Ecto neural progenitor cell (in vitro differentiated cells): Measurements from ENCODE around the gene AGAP1.

Experiments
- DNase-seq: peaks from one replicate; pipeline ENCODE4 v3.0.0-alpha.2; 2018; ENCODE audit warnings: low spot score

The AGAP1 gene

DNA sequence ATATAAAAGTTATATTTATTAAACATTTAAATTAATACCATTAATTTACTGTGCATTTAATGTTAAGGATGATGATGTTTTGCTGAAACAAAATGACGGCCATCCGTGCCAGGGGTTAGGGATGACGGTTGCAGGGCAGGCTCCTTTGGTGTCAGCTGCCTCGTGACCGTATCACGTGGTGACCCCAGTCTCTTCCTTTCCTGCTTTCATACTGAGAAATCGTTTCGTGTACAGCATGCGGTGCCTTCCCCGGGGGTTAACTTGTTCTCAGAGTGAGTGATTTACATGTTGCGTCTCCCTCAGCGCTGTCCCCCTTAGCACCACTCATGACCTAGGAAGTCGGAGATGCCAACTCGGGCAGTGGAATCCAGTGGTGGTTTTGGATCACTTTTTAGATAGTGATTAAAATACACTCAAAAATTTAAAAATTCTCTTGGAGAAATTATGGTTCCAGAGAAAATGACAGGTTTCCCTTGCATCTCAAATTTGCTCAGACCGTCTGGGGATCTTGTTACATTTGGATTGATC is 383.5 kb downstream of the AGAP1 start:
- DNase-seq = no peak

DNA sequence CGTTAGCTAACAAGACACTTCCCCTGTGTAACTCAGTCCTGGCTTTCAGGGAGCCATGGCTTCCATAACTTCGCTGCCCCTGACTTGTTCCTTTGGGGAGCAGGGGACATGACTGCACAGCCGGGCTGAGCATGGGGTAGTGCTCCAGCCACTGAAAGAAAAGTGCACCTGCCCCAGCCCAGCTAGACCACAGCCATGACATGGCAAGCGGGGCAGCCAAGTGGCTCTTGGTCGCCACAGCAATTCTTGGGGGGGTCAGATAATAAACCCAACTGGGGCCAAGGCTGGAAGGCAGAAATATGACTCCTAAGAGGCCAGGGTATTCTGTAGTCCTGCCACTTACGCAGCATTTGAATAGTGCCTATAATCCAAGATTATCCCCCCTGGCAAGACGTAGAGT is 385.3 kb downstream of the AGAP1 start:
- DNase-seq = no peak

DNA sequence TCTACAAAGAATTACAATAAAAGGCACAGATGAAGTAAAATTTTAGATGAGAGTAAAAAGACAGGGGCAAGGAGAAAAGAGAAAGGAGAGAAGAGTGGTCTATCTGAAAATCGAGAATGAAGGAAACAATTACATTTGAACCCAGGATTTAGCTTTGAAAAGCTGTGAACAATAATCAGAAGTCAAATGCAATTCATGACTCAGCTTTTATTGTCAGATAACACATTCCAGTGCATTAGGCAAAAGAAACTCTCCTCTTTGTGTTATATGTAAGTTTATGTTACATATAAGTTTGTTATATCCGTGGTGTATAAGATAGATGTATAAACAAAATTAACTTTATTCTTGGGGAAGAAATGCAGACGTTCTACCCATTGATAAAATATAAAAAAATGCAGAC is 389.8 kb downstream of the AGAP1 start:
- no peak for DNase-seq

- DNase-seq = no peak
Measured at GRCh38 chr2:235889302-235889630, 395.4 kb downstream of the AGAP1 start.

- no peak for DNase-seq
Measured at GRCh38 chr2:235893129-235893698, 399.4 kb downstream of the AGAP1 start.

GRCh38 chr2:235894839-235895238 is 401.0 kb downstream of the AGAP1 start:
- DNase-seq = no peak

- DNase-seq = no peak
Measured at GRCh38 chr2:235896061-235896460, 402.2 kb downstream of the AGAP1 start.

DNA sequence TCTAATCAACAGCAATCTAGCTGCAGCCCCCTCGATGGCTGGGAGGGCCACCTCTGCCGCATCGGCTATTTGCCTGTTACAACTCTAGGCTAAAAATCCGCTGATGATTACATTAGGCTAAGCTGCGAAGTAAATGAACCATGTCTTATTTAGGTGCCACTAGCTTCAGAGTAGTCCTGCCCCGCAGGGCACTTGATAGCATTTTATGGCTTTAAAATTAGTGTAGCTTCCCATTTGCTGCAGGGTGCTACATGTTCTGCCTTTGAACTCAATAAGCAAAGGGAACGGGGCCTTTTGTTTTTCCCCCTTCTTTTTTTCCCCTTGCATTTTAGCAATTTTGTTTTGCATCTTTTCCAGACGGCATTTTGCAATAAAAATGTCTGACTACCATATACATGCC is 404.1 kb downstream of the AGAP1 start:
- no peak for DNase-seq

DNA sequence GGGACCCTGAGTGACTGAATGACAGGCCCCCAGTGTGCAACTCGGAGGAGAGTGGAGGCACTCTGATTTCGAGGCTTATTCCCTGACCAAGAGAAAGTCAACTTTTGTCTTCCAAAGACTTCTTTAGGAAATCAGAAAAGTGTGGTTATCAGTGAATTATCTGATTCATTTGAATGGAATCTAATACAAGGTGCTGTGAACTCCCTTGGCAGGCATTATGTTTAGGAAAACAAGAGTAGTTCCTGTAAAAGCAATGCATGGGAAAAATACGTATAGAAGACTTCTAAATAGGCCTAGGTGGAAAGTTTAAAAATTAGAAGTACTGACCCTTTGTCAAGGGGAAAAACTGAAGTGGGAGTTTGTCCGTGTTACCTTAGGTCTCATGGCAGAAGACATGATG is 404.9 kb downstream of the AGAP1 start:
- peak; percentile 11 for DNase-seq

DNA sequence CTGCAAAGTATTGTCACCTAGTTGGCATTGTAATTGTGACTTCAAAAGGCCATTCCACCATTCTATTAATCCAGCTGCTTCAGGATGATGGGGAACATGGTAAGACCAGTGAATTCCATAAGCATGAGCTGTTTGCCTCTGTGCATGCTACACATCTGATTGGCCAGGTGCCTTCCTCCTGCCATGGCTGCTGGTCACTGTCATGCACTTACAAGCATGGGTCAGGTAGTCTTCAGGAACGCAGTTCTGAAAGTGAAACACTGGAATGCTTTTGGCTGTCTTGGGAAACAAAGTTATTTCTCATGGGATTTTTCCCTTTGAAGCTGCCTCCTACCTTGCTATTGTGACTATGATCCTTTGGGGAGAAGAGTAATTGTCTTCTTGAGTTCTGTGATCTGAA is 406.8 kb downstream of the AGAP1 start:
- peak; percentile 4 for DNase-seq

DNA sequence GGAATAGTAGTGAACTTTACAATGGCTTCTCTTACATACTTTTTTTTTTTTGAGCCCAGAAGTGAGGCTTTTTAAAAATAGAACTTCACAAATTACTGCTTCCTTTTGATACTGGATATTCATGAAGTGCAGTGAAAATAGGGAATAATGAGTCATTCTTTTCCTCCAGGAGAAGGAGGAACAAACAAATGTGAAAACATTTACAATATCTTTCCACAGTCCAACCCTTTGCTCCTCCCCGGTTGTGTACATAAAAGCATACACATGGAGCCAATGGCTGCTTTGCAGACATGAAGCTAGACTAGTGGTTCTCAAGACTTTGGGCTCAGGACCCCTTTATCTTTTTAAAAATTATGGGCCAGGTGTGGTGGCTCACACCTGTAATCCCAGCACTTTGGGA is 407.4 kb downstream of the AGAP1 start:
- no peak for DNase-seq

- DNase-seq = peak; percentile 15
Measured at GRCh38 chr2:235903782-235904584, 410.1 kb downstream of the AGAP1 start.

DNA sequence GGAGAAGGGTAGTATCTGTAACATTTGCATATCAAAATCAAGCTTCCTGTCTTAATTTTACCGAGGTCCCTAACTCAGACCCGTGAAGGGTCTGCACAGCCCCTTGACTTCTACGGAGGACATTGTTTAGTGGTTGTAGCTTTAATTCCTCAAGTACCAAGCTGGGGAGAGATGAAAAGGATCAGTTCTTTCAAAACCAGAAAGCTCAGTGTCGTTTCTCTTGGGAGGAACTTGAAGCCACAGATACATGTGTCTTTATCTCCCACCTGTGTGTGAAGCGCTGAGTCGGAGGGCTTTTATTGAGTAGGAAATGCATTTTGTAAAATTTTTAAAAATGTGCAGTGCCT is 410.7 kb downstream of the AGAP1 start:
- DNase-seq = no peak

GRCh38 chr2:235908826-235909225 is 415.0 kb downstream of the AGAP1 start:
- DNase-seq = no peak

DNA sequence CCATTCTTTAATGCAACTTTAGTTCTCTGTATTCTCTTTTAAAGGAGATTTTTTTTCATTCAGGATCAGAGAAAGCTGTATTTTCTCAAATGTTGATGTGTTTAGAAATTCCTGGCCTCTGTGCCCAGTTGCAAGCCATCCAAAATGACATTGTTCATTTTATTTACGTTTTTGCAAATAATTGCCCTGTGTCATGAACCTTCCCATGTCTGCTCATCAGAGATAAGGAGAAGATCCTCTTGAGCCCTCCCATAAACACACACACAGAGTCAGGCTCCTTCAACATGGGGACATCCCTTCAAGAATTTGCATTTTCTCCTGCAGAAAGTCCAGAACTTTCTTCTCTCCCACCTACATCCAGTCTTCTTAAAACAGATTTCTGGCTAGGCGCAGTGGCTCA is 415.5 kb downstream of the AGAP1 start:
- no peak for DNase-seq

DNA sequence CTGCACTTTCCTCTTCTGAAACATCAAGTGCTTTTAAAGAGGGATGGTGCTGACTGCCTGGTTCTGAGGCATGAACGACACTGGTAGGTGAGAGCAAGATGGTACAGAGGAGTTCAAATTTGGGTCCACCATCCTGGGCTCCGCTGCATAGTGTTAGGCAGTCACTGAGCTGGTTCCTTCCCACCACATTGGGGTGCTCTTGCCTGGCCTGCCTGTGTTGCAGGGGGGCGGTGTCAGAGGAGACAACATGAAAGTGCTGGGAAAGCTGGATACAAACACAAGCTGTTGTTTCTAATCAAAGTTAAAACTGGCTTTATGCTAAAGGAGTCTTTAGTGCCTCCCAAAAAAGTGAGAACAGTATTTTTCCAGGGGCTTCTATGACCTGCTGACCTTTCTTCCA is 416.2 kb downstream of the AGAP1 start:
- no peak for DNase-seq

DNA sequence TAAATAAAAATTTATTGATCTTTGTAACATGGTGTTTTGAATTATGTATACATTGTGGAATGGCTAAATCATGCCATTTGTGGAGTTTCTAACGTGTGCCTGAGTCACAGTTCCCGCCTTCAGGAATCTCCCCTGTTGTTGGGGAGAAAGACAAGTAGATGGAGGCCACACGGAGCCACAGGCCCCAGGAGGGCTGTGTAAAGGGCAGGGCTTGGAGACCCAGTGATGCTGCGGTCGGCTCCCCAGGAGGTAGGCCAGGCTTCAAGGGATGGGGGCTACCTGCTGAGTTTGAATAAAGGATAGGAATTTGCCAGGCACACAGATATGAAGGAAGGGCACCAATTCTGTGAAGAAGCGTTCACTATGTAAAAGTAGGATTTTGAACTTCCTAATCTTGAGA is 417.3 kb downstream of the AGAP1 start:
- no peak for DNase-seq

DNA sequence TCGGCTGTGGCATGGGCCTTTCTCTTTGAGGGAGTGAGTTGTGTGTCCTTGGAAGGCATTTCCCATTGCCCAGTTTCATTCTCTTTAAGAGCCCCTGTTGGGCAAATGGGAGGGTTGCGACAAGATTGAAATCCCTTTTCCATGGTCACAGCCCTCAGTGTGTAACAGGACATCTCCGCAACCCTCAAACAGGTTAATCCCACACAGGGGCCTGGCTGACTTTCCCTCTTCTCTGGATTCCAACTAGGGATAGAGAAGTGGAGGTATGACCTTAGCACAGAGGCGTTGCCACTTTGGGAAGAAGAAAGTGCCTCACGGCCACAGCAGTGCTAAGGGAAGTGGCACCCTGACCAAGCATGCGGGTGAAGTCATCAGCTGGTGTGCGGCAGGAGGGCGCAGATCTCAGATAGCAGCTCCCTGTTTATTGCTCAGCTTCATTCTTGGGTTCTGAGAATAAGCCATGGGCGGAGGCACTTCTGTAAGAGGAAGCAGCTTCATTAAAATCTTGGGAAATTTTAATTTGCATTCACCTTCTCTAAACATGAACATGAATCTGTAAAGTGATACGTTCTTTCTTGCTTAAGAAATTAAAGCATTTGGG is 417.9 kb downstream of the AGAP1 start:
- DNase-seq = no peak

GRCh38 chr2:235914756-235915155 is 420.9 kb downstream of the AGAP1 start:
- no peak for DNase-seq

DNA sequence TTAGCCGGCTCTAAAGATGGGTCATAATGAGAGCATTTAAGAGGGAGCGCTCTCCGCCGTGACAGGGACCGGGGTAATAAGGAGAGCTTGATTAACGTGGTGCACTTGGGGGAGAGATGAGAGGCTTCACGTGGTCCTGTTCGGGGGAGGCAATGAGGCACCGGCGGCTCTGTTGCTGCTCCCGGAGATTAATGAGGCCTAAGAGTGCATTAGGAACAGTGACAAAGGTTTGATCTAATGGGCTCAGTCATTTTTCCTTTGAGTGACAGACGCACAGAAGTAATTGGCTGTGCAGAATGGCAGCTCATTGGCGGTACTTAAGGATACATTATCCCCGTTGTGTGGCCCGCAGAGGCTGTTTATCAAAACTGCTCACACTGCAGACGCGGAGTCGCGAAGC is 423.7 kb downstream of the AGAP1 start:
- DNase-seq = no peak

DNA sequence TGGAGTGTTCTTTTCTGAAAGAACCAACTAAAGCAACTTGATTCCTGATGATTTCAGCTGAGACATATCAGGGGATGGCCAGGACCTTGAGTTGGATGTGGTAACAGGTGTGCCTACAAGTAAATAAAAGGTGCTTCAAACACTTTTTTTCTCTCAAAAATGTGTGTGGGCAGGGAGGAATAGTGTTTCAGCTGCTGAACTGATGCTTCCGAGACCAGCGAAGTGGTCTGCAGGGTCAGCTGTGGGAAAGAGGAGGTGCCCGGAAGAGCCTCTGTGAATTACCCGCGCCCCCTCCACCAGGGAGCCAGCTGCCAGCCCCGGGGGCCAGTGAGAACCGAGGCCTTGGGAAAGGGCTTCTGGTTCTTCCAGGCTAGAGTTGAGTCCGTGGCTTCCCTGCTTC is 425.0 kb downstream of the AGAP1 start:
- DNase-seq = no peak

- peak; percentile 10 for DNase-seq
Measured at GRCh38 chr2:235920216-235920865, 426.5 kb downstream of the AGAP1 start.
